ENCODE measurements around the gene PLPP1. TPM values are rescaled to one million over a fixed set of nuclear protein-coding genes. Genes with fewer than 3 reads are reported as not detected.

Gene PLPP1
- total RNA-seq, 1 experiment from 2014 or later: 10.5 TPM

- Histone ChIP-seq H3K4me3 (replicated peaks in 1 of 2; ENCODE audit: low read depth in 1 of 2, low read length in 2 of 2) (no peak overlapping the region), H3K27ac (ENCODE audit: low read depth, low read length) (no peak overlapping the region), H3K27me3 (ENCODE audit: insufficient read depth, low read length) (no peaks in the 10 kb centered on the region), H4K20me1 (ENCODE audit: insufficient read depth) (no peaks in the 10 kb centered on the region), H3K9me3 (ENCODE audit: control insufficient read depth in 1 of 2, insufficient read depth in 1 of 2, low read depth in 1 of 2, low read length in 2 of 2) (no peaks in the 10 kb centered on the region), H3K9ac (ENCODE audit: low read length) (no peak overlapping the region), H3K9me2 (ENCODE audit: insufficient read depth) (no peaks in the 10 kb centered on the region), H3K36me3 (ENCODE audit: control insufficient read depth in 1 of 2, insufficient read depth in 2 of 2, low read length in 2 of 2) (peaks cover 21 to 49% of the 10 kb centered on the region in 2 experiments; a peak in 3 of 4 replicates), H3K4me1 (ENCODE audit: control insufficient read depth in 1 of 2, insufficient read depth in 2 of 2, low read length in 2 of 2) (no peaks in the 10 kb centered on the region), H3K4me2 (ENCODE audit: low read length) (no peak overlapping the region), H2AFZ (ENCODE audit: low read depth, low read length, poor library complexity, severe bottlenecking) (no peak overlapping the region), H3K79me2 (ENCODE audit: insufficient read depth, low read length) (no peaks in the 10 kb centered on the region)
- ChIA-PET RAD21 (ENCODE audit: low non-redundant PET in 1 of 2, low total read pairs in 2 of 2, uncharacterized antibody in 2 of 2, unreplicated experiment in 2 of 2) (no interaction called here), CTCF (no interaction called here), POLR2A (no interaction called here)
- ATAC-seq (no peak), DNase-seq (ENCODE audit: low read depth, low spot score) (no peak)
- TF ChIP-seq SRF (IDR thresholded peaks at IDR 0.05; ENCODE audit: low read depth) (no peak), EGR1 (IDR thresholded peaks at IDR 0.05; ENCODE audit: low read depth) (no peak), ZBTB33 (IDR thresholded peaks at IDR 0.05; ENCODE audit: extremely low read depth, insufficient replicate concordance, low read length) (no peak), EZH2 (IDR thresholded peaks at IDR 0.05) (no peak), ATF3 (IDR thresholded peaks at IDR 0.05) (no peak), POLR2AphosphoS5 (IDR thresholded peaks at IDR 0.05; ENCODE audit: low read depth, low read length) (no peak), POLR2A (IDR thresholded peaks at IDR 0.05; ENCODE audit: borderline replicate concordance, extremely low read depth, insufficient read depth, insufficient read length) (no peak), ZNF274 (IDR thresholded peaks at IDR 0.05; ENCODE audit: low read depth, low read length) (no peak), ELF1 (IDR thresholded peaks at IDR 0.05; ENCODE audit: borderline replicate concordance, low read depth) (no peak)
- intact Hi-C loops (cut with micrococcal nuclease): no loop called here
- BruUV-seq (replicated peaks): no TSS peak
These were observed 113.7 kb downstream of the PLPP1 start for GRCh38 chr5:55421074-55421529.

Data from HCT116 (cell line).